ENCODE results near the gene SCP2.
A peak's percentile ranks its signal among the peaks of the same experiment; 100 is the strongest.

Gene SCP2

DNA sequence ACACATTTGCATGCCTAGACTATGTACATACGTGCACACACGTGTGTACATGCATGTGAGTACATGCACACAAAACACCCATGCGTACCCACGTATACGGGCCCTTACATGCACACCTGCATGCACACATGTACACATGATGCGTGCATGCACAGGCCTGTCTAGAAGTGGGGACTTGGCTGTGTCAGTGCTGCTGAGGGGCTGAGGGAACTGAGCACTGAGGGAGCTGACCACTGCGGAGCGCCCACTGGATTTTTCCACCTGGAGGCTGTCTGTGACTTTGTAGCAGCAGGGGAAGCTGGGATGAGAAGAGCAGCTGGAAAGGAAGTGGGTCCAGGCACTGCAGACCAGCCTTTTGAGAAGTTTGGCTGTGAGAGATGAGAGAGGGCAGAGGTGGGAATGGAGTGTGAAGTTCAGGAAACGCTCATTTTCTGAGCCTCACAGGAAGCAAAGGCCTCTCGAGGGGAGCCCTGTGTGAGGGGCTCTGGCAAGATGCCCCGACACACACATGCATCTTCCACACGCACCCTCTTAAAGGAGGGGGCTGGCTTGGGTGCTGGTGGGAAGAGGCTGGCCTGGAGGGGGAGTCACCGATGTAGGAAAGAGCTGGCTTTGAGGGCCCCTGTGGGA is 155.9 kb downstream of the SCP2 start:
- H3K36me3 Mint-ChIP-seq (ENCODE audit: insufficient read depth), result peaks cover 10% of the 10 kb centered on the region
- H3K27ac Mint-ChIP-seq, result peak overlapping the region; percentile 70 to 83
- H3K27me3 Mint-ChIP-seq, result no peaks in the 10 kb centered on the region
- ATAC-seq (replicated peaks), result no peak
- DNase-seq, result no peak
- H3K4me3 Mint-ChIP-seq, result peak overlapping the region; percentile 5 to 32
- no peaks in the 10 kb centered on the region for H3K9me3 Mint-ChIP-seq
- H3K4me1 Mint-ChIP-seq (ENCODE audit: low read depth in 2 of 2), result peaks cover 21 to 26% of the 10 kb centered on the region in 2 donors

DNA sequence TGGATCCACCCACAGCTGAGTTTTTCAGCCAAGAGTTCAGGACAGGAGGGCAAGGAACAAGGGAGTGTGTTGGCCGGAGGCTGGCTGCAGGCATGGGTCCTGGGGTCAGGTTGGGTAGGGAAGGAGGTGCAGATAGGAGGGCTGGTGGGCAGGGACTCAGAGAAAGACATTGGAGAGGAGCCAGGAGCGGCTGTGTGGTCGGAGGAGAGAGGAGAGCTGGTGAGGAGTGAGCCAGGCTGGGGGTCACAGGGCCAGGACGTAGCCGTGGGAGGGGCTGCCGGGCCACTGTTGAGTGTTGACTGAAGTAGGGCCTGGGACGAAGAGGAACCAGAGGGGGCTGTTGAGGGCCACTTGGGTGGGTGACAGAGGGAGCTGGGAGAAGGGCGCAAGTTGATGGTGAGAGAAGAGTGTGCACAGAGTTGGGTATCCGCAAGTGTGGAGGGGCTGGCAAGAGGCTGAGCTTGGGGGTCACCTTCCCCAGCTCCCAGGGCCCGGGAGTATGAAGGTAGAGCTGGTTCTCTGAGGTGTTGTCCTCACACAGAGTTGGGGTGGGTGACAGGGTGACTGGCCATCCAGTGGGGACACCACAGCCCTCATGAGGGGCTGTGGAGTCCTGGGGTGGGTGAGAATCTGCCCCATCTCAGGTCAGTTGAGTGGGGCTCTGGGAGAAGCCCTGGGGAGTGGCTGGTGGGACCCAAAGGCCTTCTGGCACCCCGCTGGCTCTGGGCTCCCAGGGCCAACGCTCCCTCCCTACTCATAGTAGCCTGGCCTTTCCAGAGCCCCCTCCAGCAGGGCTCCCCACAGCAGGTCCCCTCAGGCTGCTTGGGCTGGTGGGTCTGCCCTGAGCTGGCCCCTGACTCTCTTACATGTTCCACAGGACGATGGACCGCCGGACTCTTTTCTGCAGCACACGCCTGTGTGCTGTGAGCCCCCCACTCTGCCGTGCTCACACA is 156.8 kb downstream of the SCP2 start:
- peak overlapping the region; percentile 70 to 83 for H3K27ac Mint-ChIP-seq
- H3K27me3 Mint-ChIP-seq, result no peaks in the 10 kb centered on the region

DNA sequence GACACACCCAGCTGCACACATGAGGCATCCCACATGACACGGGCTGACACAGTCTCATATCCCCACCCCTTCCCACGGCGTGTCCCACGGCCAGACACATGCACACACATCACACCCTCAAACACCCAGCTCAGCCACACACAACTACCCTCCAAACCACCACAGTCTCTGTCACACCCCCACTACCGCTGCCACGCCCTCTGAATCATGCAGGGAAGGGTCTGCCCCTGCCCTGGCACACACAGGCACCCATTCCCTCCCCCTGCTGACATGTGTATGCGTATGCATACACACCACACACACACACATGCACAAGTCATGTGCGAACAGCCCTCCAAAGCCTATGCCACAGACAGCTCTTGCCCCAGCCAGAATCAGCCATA is 157.5 kb downstream of the SCP2 start:
- Mint-ChIP-seq H3K4me3 (peak overlapping the region; percentile 11 to 30), H3K27ac (peak overlapping the region; percentile 70 to 83), H3K9me3 (no peaks in the 10 kb centered on the region), H3K36me3 (ENCODE audit: insufficient read depth) (peaks cover 10% of the 10 kb centered on the region), H3K4me1 (ENCODE audit: low read depth in 2 of 2) (peaks cover 21 to 26% of the 10 kb centered on the region in 2 donors), H3K27me3 (no peaks in the 10 kb centered on the region)
- peak; percentile 90 for ATAC-seq (replicated peaks)
- DNase-seq, result peak; percentile 23 to 34 (median 25)

More for the DNA sequence above, 156.8 kb downstream of the SCP2 start:
- Mint-ChIP-seq H3K9me3 (no peaks in the 10 kb centered on the region), H3K4me1 (ENCODE audit: low read depth in 2 of 2) (peaks cover 21 to 26% of the 10 kb centered on the region in 2 donors), H3K36me3 (ENCODE audit: insufficient read depth) (peaks cover 10% of the 10 kb centered on the region), H3K4me3 (peak overlapping the region; percentile 30 to 32)
- DNase-seq (no peak), ATAC-seq (replicated peaks) (no peak)

DNA sequence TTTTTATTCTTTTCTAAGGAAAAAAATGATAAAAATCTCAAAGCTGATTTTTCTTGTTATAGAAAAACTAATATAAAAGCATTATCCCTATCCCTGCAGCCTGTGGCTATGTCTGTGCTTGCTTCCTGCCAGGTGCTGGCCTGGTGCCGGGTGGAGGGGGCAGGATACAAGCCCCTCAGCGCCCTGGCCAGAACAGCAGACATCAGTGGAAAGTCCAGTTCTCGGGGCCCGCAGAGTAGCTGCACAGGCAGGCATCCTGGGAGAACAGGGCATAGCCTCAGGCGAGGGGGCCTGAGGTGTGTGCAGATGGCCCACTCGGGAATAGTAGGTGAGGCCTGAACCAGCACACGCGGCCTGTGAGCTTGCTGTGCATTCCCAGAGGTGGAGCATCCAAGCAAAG is 158.3 kb downstream of the SCP2 start:
- peaks cover 10% of the 10 kb centered on the region for H3K36me3 Mint-ChIP-seq (ENCODE audit: insufficient read depth)
- H3K4me1 Mint-ChIP-seq (ENCODE audit: low read depth in 2 of 2), result peaks cover 21 to 26% of the 10 kb centered on the region in 2 donors
- H3K27me3 Mint-ChIP-seq, result no peaks in the 10 kb centered on the region
- no peaks in the 10 kb centered on the region for H3K9me3 Mint-ChIP-seq
- no peak for DNase-seq
- no peak overlapping the region for H3K4me3 Mint-ChIP-seq
- no peak for ATAC-seq (replicated peaks)
- peak overlapping the region; percentile 36 to 70 for H3K27ac Mint-ChIP-seq

DNA sequence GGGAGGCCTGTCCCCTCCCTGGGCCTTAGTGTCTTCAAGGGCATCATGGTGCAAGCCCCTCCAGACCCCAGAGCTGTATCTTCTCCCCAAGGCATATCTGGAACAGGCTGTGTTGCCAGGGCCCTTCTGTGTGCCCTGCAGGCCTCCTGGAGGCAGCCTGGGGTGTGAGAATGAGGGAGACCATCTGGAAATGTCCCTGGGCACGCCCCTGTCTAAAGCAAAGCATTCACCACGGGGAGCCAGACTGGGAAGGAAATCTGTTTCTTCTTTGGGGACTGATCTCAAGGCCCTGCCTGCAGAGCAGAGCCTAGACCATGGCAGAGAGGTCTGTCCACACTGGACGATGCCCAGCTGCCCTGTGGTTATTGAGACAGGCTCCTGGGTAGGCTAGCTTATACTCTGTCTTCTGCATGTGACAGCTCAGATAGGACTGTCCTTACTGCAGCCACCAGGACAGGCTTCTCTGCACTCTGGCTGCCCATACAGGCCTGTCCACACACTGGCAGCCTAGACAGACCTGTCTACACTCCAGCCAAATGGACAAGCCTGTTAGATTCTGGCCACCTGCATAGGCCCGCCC is 159.5 kb downstream of the SCP2 start:
- Mint-ChIP-seq H3K4me1 (ENCODE audit: low read depth in 2 of 2) (peaks cover 24 to 26% of the 10 kb centered on the region in 2 donors), H3K4me3 (no peak overlapping the region), H3K9me3 (no peaks in the 10 kb centered on the region), H3K36me3 (ENCODE audit: insufficient read depth) (peaks cover 10% of the 10 kb centered on the region), H3K27ac (no peak overlapping the region), H3K27me3 (no peaks in the 10 kb centered on the region)
- ATAC-seq (replicated peaks) (no peak), DNase-seq (no peak)

DNA sequence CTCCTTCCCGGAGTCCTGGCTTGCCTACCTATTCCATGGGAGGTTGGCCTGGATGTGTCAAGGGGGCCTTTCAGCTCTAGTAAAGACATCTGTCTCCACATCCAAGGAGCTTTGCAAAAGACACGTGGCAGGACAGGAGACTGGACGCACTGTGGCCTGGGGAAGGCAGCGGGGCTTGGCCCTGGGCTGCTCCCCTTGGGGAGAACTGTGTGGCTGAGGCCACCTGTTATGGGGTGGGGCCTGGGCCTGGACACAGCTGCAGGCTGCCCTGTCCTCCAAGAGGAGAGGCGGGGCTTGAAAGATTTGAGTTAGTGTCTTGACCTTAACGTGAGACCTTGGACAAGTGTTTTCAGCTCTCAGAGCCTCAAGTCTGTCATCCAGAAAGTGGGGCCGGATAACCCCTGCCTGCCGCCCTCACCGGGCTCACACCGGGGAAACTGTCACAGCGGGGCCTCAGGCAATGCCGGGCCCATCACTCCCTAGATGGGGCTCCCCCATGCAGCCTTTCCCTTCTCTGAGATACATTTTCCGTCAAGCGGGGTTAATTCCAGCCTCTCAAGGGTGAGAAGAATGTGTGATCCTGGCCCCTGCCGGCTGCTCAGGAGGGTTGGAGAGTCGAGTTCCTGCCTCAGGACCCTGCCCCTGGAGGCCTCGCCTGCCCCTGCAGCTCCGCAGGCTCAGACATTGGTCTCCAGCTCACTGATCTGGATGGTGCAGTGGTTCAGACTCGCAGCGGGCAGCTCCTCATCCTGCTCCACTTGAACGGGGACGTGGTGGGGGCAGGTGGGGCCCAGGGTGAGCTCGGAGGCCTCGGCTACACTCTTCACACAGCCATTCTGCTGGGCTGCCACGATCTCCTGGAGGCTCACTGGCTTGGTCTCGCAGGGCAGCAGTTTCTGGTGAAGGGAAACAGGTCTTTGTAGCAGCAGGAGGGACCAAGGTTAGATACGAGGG is 160.5 kb downstream of the SCP2 start:
- Mint-ChIP-seq H3K27me3 (no peaks in the 10 kb centered on the region), H3K4me3 (no peak overlapping the region), H3K36me3 (ENCODE audit: insufficient read depth) (peaks cover 10% of the 10 kb centered on the region), H3K4me1 (ENCODE audit: low read depth in 2 of 2) (peaks cover 22 to 23% of the 10 kb centered on the region in 2 donors), H3K9me3 (no peaks in the 10 kb centered on the region), H3K27ac (no peak overlapping the region)
- no peak for DNase-seq
- no peak for ATAC-seq (replicated peaks)

DNA sequence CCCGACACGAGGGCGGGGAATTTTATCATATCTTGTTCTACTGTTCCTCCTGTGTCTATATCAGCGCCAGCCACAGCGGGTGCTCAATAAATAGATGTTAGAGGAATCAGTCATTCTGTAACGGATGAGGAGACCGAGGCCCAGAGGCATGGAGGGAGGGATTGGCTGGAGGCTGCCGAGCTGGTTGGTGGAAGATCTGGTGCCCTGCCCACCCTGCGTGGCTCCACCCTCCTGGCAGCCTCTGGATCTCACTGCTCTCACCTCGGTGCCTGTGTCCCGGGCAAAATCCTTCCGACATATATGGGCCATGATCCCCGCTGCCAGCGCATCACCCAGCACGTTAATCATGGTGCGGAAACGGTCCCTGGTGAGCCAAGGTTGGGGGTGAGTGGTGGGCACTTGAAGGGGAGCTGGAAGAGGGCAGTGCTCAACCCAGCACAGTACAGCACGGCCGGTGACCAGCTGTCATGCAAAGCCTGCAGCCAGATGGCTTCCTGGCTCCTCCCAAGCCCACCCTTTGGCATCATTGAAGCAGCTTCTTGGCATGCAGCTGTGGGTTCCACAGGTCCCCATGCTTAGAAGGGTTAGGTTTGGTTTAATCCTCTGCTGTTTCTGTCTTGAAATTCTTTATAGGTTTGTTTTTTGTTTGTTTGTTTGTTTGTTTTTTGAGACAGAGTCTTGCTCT is 161.7 kb downstream of the SCP2 start:
- no peak overlapping the region for H3K27ac Mint-ChIP-seq
- DNase-seq, result no peak
- peaks cover 14% of the 10 kb centered on the region for H3K36me3 Mint-ChIP-seq (ENCODE audit: insufficient read depth)
- H3K9me3 Mint-ChIP-seq, result no peaks in the 10 kb centered on the region
- no peak for ATAC-seq (replicated peaks)
- H3K4me3 Mint-ChIP-seq, result peak overlapping the region in 1 of 2 donors; percentile 21
- peaks cover 11 to 13% of the 10 kb centered on the region in 2 donors for H3K4me1 Mint-ChIP-seq (ENCODE audit: low read depth in 2 of 2)
- H3K27me3 Mint-ChIP-seq, result no peaks in the 10 kb centered on the region

DNA sequence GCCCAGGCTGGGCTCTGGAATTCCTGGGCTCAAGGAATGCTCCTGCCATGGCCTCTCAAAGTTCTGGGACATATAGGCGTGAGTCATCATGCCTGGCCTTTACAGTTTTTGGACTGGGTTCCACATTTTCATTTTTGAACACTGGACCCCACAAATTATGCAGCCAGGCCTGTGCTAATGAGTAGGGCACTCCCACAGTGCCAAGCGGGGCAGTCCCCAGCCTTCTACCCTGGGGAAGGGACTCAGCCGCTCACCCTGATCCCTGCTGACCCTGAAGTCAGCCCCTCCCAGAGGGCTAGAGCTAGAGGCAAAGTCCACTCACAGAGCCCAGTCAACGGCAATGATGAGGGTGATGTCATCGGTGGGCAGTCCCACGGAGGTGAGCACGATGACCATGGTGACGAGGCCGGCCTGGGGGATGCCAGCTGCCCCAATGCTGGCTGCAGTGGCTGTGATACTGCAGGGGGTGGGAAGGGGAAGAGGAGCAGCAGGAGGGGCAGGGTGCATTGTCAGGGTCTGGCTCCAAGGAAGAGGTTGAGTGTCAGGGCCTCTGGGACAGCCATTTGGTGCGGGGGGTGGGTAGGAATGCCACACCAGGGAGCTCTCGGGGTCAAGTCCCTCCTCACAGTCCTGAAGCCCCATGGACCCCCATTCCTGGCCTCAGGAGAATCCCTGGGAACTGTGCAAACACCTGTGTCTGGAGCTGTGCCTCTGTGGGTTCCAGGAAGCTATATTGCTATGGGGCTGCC is 162.6 kb downstream of the SCP2 start:
- Mint-ChIP-seq H3K9me3 (no peaks in the 10 kb centered on the region), H3K27me3 (no peaks in the 10 kb centered on the region), H3K36me3 (ENCODE audit: insufficient read depth) (peaks cover 12% of the 10 kb centered on the region), H3K4me3 (peak overlapping the region; percentile 15 to 65), H3K27ac (peak overlapping the region in 1 of 2 donors; percentile 65), H3K4me1 (ENCODE audit: low read depth in 2 of 2) (peaks cover 5 to 7% of the 10 kb centered on the region in 2 donors)
- no peak for ATAC-seq (replicated peaks)
- DNase-seq, result no peak

DNA sequence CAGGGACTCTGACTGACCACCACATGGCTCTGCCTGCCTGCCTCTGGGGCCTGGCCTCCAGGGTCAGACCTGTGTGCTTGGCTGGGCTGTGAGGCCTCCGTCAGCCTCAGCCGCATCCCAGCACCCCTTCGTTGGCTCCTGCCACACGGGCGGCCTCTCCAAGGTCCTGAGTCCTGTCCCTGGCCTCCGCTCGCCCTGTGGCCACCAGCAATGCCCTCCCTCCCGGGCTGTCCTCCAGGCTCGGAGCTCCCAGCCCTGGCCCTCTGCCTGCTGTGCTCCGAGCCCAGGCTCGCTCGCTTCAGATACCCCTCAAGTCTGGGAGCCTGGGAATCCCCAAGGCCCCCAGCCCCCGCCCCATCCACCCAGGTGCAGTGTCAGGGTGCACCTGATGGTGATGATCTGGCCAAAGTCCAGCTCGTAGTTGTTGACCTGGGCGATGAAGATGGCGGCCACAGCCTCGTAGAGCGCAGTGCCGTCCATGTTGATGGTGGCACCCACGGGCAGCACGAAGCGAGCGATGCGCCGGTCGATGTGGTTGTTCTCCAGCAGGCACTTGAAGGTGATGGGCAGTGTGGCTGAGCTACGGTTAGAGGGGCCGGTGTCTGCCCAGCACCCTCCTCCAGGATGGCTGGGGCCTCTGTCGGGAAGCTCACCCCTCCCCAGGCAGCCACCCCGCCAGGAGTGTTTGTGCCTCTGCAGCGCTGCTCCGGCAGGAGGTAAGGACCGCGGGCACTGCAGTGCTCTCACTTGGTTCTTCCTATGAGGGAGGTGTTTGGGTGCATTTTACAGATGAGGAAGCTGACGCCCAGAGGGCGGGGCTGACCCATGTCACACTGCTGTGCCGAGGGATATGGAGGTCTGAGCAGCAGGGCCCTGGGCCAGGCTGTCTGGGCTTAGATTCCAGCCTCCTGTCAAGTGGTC is 163.4 kb downstream of the SCP2 start:
- DNase-seq (peak in 2 of 3 experiments; percentile 7 to 12), ATAC-seq (replicated peaks) (peak; percentile 93)
- Mint-ChIP-seq H3K9me3 (no peaks in the 10 kb centered on the region), H3K4me3 (peak overlapping the region; percentile 47 to 53), H3K36me3 (ENCODE audit: insufficient read depth) (peaks cover 6% of the 10 kb centered on the region), H3K27me3 (no peaks in the 10 kb centered on the region), H3K27ac (peak overlapping the region; percentile 20 to 65), H3K4me1 (ENCODE audit: low read depth in 2 of 2) (peaks cover 0 to 2% of the 10 kb centered on the region in 2 donors)

DNA sequence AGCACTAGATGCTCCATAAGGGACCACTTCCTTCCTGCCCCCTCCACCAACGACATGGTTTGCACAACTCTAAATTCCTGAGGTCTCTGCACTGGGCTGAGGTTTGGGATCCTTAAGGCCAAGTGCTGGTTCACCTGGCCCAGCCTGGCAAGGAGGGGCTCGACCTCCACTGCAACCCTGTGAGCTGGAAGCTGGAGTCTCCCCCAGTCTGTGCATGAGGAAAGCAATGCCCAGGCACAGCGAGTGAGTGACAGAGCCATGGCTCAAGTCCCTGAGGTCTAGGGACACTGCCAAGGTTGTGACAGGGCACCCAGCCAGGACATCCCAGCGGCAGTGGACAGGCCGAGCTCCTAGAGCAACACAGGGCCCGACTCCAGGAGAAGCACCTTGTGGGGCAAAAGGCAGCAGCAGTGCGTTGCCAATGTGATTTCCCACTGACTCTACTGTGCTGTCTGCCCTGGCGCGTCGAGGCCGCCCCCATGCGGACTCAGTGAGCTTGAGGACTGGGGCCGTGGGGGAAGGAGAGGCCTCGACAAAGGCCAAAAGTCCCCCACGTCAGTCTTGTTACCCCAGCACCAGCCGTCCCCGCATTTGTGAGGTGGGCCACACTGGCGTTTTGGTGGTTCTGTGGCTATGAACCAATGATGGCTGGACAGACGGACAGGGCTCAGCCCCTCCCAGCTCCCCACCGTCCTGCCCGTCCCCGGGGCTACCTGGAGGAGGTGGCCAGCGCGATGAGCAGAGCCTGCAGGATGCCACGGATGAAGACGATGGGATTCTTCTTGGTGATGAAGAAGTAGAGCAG is 165.0 kb downstream of the SCP2 start:
- no peak overlapping the region for H3K4me3 Mint-ChIP-seq
- no peak for ATAC-seq (replicated peaks)

More for the DNA sequence above, 165.0 kb downstream of the SCP2 start:
- no peak for DNase-seq
- H3K36me3 Mint-ChIP-seq (ENCODE audit: insufficient read depth), result peaks cover 4% of the 10 kb centered on the region
- no peaks in the 10 kb centered on the region for H3K27me3 Mint-ChIP-seq
- no peaks in the 10 kb centered on the region for H3K9me3 Mint-ChIP-seq
- peaks cover 0 to 2% of the 10 kb centered on the region in 2 donors for H3K4me1 Mint-ChIP-seq (ENCODE audit: low read depth in 2 of 2)
- peak overlapping the region in 1 of 2 donors; percentile 55 for H3K27ac Mint-ChIP-seq
